ENCODE data around the gene PON2.
"Not testable (repeated sequence)": the region's sequence is repeated elsewhere in the genome, so short reads cannot be mapped to it uniquely, and the experiment has no call there.

Gene PON2

DNA sequence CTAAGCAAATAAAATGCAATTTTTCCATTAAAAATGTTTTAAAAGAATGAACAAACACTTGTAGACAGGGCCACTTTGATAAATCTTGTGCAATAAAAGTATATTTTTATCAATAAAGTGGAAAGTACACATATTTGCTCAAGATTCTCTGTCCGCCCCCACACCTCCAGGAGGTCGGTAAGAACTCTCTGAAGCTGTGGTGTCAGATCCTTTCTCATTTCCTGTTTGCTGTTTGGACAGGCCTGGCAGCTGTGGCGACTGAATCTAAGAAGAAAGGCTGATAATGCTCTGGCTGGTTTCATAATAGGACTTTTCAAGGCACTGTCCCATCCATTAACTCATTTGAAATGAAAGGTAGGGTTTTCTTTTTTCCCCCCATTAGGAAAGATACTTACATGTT is 35.6 kb upstream of the PON2 start:
- in situ Hi-C loops (cut with HindIII; ENCODE audit: low pct_unique_long_range_greater_than_20kb, low sequenced_read_pairs), result no loop called here
- no peak for DNase-seq (ENCODE audit: low read depth in 1 of 2, low spot score in 1 of 2)
- no peak for TF ChIP-seq JUND (IDR thresholded peaks at IDR 0.05; ENCODE audit: low read depth)

DNA sequence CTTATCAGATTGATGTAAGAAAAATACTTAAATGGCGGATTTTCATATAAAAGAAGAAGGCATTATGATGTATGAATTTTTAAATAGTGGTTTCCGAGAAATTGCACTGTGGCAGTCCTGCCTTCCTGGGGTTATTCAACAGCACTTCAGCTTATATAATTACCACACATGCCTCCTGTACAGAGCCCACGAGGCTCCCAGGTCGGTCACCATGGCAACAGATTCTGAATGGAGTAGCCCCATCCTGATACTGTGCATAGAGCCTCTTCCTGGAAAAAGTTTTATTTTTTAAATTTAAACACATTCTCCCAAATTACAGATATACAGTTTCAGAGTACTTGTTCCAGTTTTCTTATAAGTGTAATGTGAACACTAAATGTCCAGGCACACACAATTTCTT is 35.0 kb upstream of the PON2 start:
- TF ChIP-seq JUND (IDR thresholded peaks at IDR 0.05; ENCODE audit: low read depth), result no peak
- DNase-seq (ENCODE audit: low read depth in 1 of 2, low spot score in 1 of 2), result no peak
- in situ Hi-C loops (cut with HindIII; ENCODE audit: low pct_unique_long_range_greater_than_20kb, low sequenced_read_pairs), result no loop called here

DNA sequence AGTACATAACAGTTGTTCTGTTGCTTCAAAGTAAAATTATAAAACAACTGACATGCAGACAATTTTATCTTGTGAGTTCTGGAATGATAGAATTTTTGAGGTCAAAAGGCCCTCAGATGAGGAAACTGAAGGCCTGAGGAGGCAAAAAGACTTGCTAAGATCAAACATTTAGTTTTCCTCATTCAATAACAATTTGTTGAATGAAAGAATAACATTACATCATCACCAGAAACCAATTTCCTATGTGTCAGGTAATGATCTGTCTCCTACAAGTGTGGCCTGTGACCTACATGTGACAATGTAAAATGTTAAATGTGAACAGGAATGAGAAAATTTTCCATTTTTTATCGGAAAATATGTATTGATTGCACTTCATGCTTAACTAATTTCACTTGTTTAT is 34.4 kb upstream of the PON2 start:
- in situ Hi-C loops (cut with HindIII; ENCODE audit: low pct_unique_long_range_greater_than_20kb, low sequenced_read_pairs), result no loop called here
- DNase-seq (ENCODE audit: low read depth in 1 of 2, low spot score in 1 of 2), result no peak
- no peak for TF ChIP-seq JUND (IDR thresholded peaks at IDR 0.05; ENCODE audit: low read depth)

DNA sequence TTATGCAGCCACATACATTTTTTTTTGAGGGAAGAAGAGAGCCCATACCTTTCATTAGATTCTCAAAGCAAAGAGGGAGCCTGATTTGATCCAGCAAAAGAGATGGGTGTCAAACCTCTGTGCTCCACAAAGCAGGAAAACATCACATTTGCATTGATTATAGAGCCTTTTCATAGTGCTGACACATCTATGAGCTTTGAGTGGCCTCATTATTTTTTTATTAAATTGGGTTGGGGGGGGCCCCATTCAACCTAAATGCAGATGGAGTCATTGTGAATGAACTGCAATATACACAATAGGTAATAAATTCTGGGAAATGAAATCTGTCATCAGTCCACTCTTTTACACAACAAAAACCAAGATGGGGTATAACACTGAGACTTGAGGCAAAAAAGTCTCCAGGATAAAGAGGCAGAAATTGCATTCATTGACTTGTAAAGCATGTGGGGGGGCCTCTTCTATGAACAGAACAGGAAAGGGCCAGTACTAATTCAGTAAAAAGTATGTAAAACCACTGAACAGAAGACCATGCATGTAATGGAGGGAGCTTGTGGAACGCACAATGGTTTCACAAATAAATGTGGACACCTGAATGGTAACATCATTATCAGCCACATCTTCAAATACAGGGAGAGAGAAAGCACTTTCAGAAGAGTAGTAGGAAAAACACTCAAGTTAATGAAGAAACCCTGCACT is 33.2 kb upstream of the PON2 start:
- no peak for DNase-seq (ENCODE audit: low read depth in 1 of 2, low spot score in 1 of 2)
- in situ Hi-C loops (cut with HindIII; ENCODE audit: low pct_unique_long_range_greater_than_20kb, low sequenced_read_pairs), result no loop called here
- no peak for TF ChIP-seq JUND (IDR thresholded peaks at IDR 0.05; ENCODE audit: low read depth)

DNA sequence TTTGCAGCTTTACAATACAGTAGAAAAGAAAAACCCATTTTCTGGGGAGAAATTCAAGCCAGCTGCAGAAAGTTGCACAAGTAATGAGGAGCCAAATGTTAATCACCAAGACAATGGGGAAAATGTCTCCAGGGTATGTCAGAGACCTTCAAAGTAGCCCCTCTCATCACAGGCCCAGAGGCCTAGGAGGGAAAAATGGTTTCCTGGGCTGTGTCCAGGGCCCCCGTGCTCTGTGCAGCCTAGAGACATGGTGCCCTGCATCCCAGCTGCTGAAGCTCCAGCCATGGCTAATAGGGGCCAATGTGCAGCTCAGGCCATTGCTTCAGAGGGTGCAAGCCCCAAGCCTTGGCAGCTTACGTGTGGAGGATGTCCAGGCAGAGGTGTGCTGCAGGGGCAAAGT is 25.8 kb upstream of the PON2 start:
- in situ Hi-C loops (cut with HindIII; ENCODE audit: low pct_unique_long_range_greater_than_20kb, low sequenced_read_pairs); DNase-seq (ENCODE audit: low read depth in 1 of 2, low spot score in 1 of 2): not testable (repeated sequence)

DNA sequence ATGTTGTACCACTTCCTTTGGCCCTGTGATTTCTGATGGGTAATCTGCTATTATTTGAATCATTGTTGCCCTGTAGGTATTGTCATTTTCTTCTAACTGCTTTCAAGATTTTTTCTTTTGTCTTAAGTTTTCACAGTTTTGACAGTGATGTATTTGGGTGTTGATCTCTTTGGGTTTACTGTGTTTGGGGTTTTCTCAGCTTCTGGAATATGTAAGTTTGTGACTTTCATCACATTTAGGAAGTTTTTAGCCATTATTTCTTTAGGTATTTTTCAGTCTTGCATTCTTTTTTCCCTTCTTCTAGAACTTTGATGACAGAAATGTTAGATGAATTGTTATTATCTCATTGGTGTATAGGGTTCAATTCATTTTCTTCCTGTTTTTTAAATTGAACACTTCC is 23.1 kb upstream of the PON2 start:
- in situ Hi-C loops (cut with HindIII; ENCODE audit: low pct_unique_long_range_greater_than_20kb, low sequenced_read_pairs), result no loop called here
- DNase-seq (ENCODE audit: low read depth in 1 of 2, low spot score in 1 of 2), result no peak

DNA sequence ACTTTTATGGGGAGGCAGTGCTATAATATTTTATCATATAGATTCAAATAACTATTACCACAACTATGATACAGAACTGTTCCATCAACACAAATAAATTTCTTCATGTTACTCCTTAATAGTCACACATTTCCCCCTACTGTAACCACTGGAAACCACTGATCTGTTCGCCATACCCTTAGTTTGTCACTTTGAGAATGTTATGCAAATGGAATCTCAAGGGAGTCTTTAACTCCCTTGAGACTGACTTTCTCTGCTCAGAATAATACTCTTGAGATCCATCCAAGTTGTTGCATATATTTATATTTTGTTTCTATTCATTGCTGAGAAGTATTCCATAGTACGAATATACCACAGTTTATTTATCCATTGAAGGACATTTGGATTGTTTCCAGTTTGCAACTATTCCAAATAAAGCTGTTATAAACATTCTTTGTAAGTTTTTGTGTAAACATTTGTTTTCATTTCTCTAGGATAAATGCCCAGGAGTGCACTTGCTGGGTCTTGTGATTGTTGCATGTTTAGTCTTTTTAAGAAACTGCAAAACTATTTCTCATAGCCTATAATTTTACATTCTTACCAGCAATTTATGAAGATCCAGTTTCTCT is 19.7 kb upstream of the PON2 start:
- TF ChIP-seq JUND (IDR thresholded peaks at IDR 0.05; ENCODE audit: low read depth), result no peak
- in situ Hi-C loops (cut with HindIII; ENCODE audit: low pct_unique_long_range_greater_than_20kb, low sequenced_read_pairs), result no loop called here
- no peak for DNase-seq (ENCODE audit: low read depth in 1 of 2, low spot score in 1 of 2)

More for the DNA sequence above, 23.1 kb upstream of the PON2 start:
- no peak for TF ChIP-seq JUND (IDR thresholded peaks at IDR 0.05; ENCODE audit: low read depth)

DNA sequence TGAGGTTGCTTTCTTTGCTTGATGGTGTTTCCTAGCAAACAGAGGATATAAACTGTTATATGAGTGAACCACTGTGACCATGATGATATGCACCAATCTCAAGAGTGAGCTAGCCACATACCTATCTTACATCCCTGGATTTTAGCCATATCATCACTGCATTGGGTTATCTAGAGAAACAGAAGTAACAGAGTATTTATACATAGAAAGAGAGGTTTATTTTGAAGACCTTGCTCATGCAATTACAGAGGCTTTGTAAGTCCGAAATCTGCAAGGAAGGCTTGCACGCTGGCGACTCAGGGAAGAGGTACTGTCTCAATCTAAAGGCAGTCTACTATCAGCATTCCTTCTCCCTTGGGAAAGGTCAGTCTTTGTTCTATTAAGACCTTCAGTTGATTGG is 11.8 kb upstream of the PON2 start:
- no peak for DNase-seq (ENCODE audit: low read depth in 1 of 2, low spot score in 1 of 2)
- in situ Hi-C loops (cut with HindIII; ENCODE audit: low pct_unique_long_range_greater_than_20kb, low sequenced_read_pairs), result no loop called here

DNA sequence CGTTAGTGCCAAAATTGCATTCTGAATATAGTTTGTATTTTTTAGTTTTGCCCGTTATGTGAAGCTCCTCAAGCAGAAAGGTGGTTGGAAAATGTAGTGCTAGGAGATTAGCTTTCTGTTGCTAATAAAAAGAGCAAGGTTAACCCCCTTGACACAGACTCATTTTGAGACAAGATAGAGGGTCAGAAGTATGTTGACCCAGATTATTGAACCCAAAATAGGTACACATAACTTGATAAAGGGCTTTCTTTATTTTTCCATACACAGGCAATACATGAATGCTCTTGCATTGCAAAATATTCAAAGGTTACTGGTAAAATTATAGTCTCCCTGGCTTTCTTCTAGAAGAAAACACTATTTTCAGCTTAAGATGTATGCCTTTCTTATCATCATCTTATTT is 10.0 kb upstream of the PON2 start:
- in situ Hi-C loops (cut with HindIII; ENCODE audit: low pct_unique_long_range_greater_than_20kb, low sequenced_read_pairs), result no loop called here
- no peak for TF ChIP-seq JUND (IDR thresholded peaks at IDR 0.05; ENCODE audit: low read depth)
- no peak for DNase-seq (ENCODE audit: low read depth in 1 of 2, low spot score in 1 of 2)

More for the DNA sequence above, 11.8 kb upstream of the PON2 start:
- no peak for TF ChIP-seq JUND (IDR thresholded peaks at IDR 0.05; ENCODE audit: low read depth)

DNA sequence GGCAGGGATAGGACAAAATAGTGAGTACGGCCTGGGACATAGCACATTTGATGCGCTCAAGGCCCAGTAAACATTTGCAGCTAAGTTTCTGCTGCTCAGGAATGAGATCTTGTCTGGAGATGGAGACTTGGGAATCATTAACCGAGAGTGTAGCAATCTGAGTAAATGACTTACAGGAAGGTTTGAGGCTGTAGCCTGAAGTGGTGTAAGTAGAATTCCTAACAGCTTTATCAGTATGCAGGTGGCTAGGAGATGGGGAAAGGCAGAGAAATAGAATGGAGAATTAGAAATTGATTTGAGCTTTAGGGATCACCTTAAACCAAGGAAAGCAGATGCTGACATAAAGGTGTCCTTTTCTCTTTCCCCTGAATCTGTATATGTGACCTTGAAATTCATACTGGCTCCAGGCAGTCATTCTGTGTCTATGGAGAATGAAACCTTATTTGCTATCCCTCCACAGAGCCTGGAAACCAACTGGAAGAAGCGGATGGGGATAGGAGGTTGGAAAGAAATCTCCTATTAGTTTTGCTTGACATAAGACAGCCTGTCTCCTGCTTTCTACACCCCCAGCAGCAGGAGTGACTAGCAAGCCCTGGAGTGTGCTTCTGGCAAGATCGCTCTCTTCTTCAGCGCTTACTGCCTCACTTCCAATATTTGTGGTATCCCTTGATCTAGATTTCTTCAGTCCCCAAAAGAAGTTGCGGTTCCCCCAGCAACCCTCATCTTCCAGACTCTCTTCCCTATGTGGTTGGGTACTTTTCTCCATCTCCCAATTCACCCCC is 6.4 kb upstream of the PON2 start:
- DNase-seq (ENCODE audit: low read depth in 1 of 2, low spot score in 1 of 2), result no peak
- in situ Hi-C loops (cut with HindIII; ENCODE audit: low pct_unique_long_range_greater_than_20kb, low sequenced_read_pairs), result no loop called here
- no peak for TF ChIP-seq JUND (IDR thresholded peaks at IDR 0.05; ENCODE audit: low read depth)

DNA sequence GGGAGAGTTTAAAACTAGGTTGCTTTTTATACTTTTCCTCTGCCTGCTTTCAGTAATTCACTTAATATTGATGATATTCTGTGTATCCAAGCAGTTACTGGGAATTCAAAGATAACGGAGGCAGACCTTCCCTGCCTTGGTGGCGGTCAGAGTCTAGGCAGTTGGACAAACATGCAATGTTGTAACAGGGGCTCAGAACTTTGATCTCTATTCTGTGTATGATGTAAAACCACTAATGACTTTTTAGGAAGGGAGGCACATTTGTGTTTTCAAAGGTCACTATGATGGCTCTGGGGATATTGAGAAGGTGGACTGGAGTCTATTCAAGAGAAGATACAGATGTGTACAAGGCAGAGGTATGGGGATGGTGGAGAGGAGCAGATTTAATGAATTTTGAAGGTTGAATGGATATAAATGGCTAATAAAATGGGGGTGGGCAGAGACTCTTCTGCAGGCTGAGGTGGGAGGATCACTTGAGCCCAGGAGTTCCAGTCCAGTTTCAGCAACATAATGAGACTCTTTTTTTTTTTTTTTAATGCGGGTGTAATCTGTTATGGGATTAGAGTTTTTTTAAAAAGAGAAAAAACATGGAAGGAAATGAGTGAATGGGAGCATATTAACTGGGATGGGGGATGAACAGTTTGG is 5.7 kb upstream of the PON2 start:
- in situ Hi-C loops (cut with HindIII; ENCODE audit: low pct_unique_long_range_greater_than_20kb, low sequenced_read_pairs), result no loop called here
- TF ChIP-seq JUND (IDR thresholded peaks at IDR 0.05; ENCODE audit: low read depth), result no peak
- no peak for DNase-seq (ENCODE audit: low read depth in 1 of 2, low spot score in 1 of 2)

DNA sequence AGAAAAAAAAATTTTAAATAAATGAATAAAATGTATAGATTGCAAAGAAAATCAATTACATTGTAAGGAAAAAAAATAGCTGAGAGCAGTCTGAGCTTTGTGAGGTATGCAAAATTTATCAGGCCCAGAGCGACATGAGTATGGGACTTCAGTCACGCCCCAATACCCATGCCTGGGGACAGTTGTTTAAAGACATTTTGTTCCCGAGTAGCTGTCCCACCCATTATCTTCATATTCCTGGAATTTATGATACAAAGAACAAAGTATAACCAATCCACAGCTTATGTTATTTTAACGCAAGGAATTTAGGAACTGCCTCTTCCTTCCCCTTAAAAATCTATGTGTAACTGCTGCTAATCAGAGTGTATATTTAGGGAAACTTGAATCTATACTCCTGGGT is 1.6 kb upstream of the PON2 start:
- no peak for TF ChIP-seq JUND (IDR thresholded peaks at IDR 0.05; ENCODE audit: low read depth)
- DNase-seq (ENCODE audit: low read depth in 1 of 2, low spot score in 1 of 2), result no peak
- in situ Hi-C loops (cut with HindIII; ENCODE audit: low pct_unique_long_range_greater_than_20kb, low sequenced_read_pairs), result no loop called here

DNA sequence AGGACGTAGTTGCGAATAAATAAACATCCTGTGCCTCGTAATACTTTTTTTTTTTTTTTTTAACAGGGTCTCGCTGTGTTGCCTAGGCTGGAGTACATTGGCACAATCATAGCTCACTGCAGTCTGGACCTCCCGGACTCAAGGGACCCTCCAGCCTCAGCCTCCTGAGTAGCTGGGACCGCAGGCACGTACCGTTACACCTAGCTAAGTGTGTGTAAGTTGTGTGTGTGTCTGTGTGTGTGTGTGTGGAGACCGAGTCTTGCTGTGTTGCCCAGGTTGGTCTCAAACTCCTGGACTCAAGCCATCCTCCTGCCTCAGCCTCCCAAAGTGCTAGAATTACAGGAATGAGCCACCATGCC is 573 bp upstream of the PON2 start:
- no peak for TF ChIP-seq JUND (IDR thresholded peaks at IDR 0.05; ENCODE audit: low read depth)
- in situ Hi-C loops (cut with HindIII; ENCODE audit: low pct_unique_long_range_greater_than_20kb, low sequenced_read_pairs), result no loop called here
- DNase-seq (ENCODE audit: low read depth in 1 of 2, low spot score in 1 of 2), result no peak
